Keratinocyte (primary cell): ENCODE results near the gene NLGN4X.

Experiments used
- EZH2 ChIP-seq: IDR thresholded peaks from one replicate; pipeline ENCODE4 v1.6.1; 2012; ENCODE audit warnings: inconsistent platforms, mild to moderate bottlenecking, low read length, moderate library complexity
- TF ChIP-seq, protein P1 (sequence below), 3 experiments: IDR thresholded peaks in 1 of 3; conservative IDR thresholded peaks in 1 of 3; optimal IDR thresholded peaks in 1 of 3; 2 replicates in 2 of 3; 3 replicates in 1 of 3; pipeline versions ENCODE3 to v1.5.1; 2011; ENCODE audit warnings: low read length in 3 of 3, mild to moderate bottlenecking in 3 of 3, moderate library complexity in 2 of 3, control low read depth in 1 of 3, inconsistent platforms in 1 of 3; ENCODE audit not compliant: insufficient read depth in 2 of 3; ENCODE audit errors: extremely low read depth in 1 of 3

DNA sequence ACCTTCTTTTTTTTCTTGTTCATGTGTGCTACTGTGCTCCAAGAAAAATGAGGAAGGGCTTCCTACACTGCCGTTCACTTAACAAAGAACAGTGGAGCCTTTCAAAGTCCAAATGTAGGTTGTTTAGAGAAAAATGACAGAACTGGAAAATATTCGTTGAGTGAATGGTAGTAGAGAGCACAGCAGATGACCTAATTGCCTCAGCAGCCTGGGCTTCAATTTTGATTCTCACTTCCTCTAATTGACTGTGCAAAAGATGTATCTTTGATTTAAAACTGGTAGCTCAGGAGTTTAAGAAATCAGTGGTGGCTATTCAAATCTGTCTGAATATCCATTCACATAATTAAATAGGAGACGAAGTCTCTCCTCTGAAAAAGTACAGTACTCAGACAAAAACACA lies 5.2 kb downstream of the NLGN4X start:
- TF ChIP-seq, protein P1, sequence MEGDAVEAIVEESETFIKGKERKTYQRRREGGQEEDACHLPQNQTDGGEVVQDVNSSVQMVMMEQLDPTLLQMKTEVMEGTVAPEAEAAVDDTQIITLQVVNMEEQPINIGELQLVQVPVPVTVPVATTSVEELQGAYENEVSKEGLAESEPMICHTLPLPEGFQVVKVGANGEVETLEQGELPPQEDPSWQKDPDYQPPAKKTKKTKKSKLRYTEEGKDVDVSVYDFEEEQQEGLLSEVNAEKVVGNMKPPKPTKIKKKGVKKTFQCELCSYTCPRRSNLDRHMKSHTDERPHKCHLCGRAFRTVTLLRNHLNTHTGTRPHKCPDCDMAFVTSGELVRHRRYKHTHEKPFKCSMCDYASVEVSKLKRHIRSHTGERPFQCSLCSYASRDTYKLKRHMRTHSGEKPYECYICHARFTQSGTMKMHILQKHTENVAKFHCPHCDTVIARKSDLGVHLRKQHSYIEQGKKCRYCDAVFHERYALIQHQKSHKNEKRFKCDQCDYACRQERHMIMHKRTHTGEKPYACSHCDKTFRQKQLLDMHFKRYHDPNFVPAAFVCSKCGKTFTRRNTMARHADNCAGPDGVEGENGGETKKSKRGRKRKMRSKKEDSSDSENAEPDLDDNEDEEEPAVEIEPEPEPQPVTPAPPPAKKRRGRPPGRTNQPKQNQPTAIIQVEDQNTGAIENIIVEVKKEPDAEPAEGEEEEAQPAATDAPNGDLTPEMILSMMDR (optimal IDR thresholded peaks at IDR 0.05 in 1 of 3, IDR thresholded peaks at IDR 0.05 in 1 of 3, conservative IDR thresholded peaks at IDR 0.05 in 1 of 3; ENCODE audit: extremely low read depth in 1 of 3, insufficient read depth in 2 of 3, low read length in 3 of 3), result no peak
- TF ChIP-seq EZH2, result no peak
